Endometrium (tissue), 2 donors: ENCODE measurements around the gene AGBL4.

Experiments used
- FAIRE-seq: peaks from 2 replicates; lab custom pipeline; 2012; peaks lifted over from hg19 to GRCh38; lab: Jason Lieb, UNC
- donor health status: control.
- donor health status: control.

Gene AGBL4

GRCh38 chr1:48823168-48823567 lies 1200.6 kb downstream of the AGBL4 start:
- FAIRE-seq = no peak

GRCh38 chr1:48820491-48820890 lies 1203.3 kb downstream of the AGBL4 start:
- no peak for FAIRE-seq

GRCh38 chr1:48817505-48818114 lies 1206.1 kb downstream of the AGBL4 start:
- no peak for FAIRE-seq

- no peak for FAIRE-seq
Observed at GRCh38 chr1:48810740-48811139, 1213.0 kb downstream of the AGBL4 start.

- no peak for FAIRE-seq
Observed at GRCh38 chr1:48808496-48808895, 1215.3 kb downstream of the AGBL4 start.

GRCh38 chr1:48807554-48808260 lies 1216.0 kb downstream of the AGBL4 start:
- FAIRE-seq = no peak

- FAIRE-seq = no peak
Observed at GRCh38 chr1:48803474-48803873, 1220.3 kb downstream of the AGBL4 start.

GRCh38 chr1:48794816-48795215 lies 1228.9 kb downstream of the AGBL4 start:
- no peak for FAIRE-seq

- no peak for FAIRE-seq
Observed at GRCh38 chr1:48793863-48794262, 1229.9 kb downstream of the AGBL4 start.

- FAIRE-seq = no peak
Observed at GRCh38 chr1:48792961-48793360, 1230.8 kb downstream of the AGBL4 start.

- no peak for FAIRE-seq
Observed at GRCh38 chr1:48790397-48790796, 1233.4 kb downstream of the AGBL4 start.

GRCh38 chr1:48789903-48790302 lies 1233.9 kb downstream of the AGBL4 start:
- FAIRE-seq = no peak

- FAIRE-seq = no peak
Observed at GRCh38 chr1:48785869-48786268, 1237.9 kb downstream of the AGBL4 start.

GRCh38 chr1:48784301-48784700 lies 1239.5 kb downstream of the AGBL4 start:
- FAIRE-seq = no peak

GRCh38 chr1:48777219-48777895 lies 1246.4 kb downstream of the AGBL4 start:
- FAIRE-seq = no peak

- no peak for FAIRE-seq
Observed at GRCh38 chr1:48776393-48777218, 1247.1 kb downstream of the AGBL4 start, which contains the start of gene BEND5. TSS of gene BEND5 (minus strand) at chr1:48776891. CDS start at chr1:48776831, 60 bp downstream.

- FAIRE-seq = no peak
Observed at GRCh38 chr1:48775831-48776392, 1247.8 kb downstream of the AGBL4 start.

- FAIRE-seq = no peak
Observed at GRCh38 chr1:48773133-48773532, 1250.6 kb downstream of the AGBL4 start.

- no peak for FAIRE-seq
Observed at GRCh38 chr1:48772211-48772610, 1251.5 kb downstream of the AGBL4 start.

- no peak for FAIRE-seq
Observed at GRCh38 chr1:48771561-48771960, 1252.2 kb downstream of the AGBL4 start.

GRCh38 chr1:48767975-48768510 lies 1255.7 kb downstream of the AGBL4 start:
- no peak for FAIRE-seq

GRCh38 chr1:48765335-48765734 lies 1258.4 kb downstream of the AGBL4 start:
- no peak for FAIRE-seq
